ENCODE measurements around the gene MRGPRG.

Gene MRGPRG

GRCh38 chr11:3225826-3226750 is 7.5 kb upstream of the MRGPRG start:
- no peak for DNase-seq

GRCh38 chr11:3225159-3225758 is 6.6 kb upstream of the MRGPRG start:
- DNase-seq, result no peak

- DNase-seq, result no peak
These were observed 5.9 kb upstream of the MRGPRG start for GRCh38 chr11:3224401-3225057.

- no peak for DNase-seq
These were observed 5.3 kb upstream of the MRGPRG start for GRCh38 chr11:3223932-3224381.

GRCh38 chr11:3222941-3223915 is 4.6 kb upstream of the MRGPRG start:
- DNase-seq, result no peak

GRCh38 chr11:3222003-3222855 is 3.6 kb upstream of the MRGPRG start:
- DNase-seq, result no peak

- no peak for DNase-seq
These were observed 2.9 kb upstream of the MRGPRG start for GRCh38 chr11:3221408-3222002.

- DNase-seq, result no peak
These were observed 2.2 kb upstream of the MRGPRG start for GRCh38 chr11:3220521-3221407.

- no peak for DNase-seq
These were observed 1.5 kb upstream of the MRGPRG start for GRCh38 chr11:3220101-3220500.

GRCh38 chr11:3219281-3219892 is 774 bp upstream of the MRGPRG start:
- DNase-seq, result no peak

- no peak for DNase-seq
These were observed 663 bp downstream of the MRGPRG start for GRCh38 chr11:3217818-3218482.

- no peak for DNase-seq
These were observed 2.5 kb downstream of the MRGPRG start for GRCh38 chr11:3216027-3216525.

- no peak for DNase-seq
These were observed 3.1 kb downstream of the MRGPRG start for GRCh38 chr11:3215346-3216026.

GRCh38 chr11:3214420-3214699 is 4.3 kb downstream of the MRGPRG start:
- DNase-seq, result no peak

- no peak for DNase-seq
These were observed 4.8 kb downstream of the MRGPRG start for GRCh38 chr11:3213659-3214419.

- DNase-seq, result no peak
These were observed 10.3 kb downstream of the MRGPRG start for GRCh38 chr11:3208272-3208671.

- DNase-seq, result no peak
These were observed 11.0 kb downstream of the MRGPRG start for GRCh38 chr11:3207526-3208189.
